Endothelial cell of umbilical vein (primary cell): ENCODE results near the gene SYT2. TPM values are rescaled to one million over a fixed set of nuclear protein-coding genes. Genes with fewer than 3 reads are reported as not detected.
A peak's percentile ranks its signal among the peaks of the same experiment; 100 is the strongest.

Experiments
- BruUV-seq: library from RNA; stranded (reverse); fragments of 400-500 nt; replicated peaks from 2 replicates; lab custom pipeline; 2021; lab: Mats Ljungman, UMichigan
- CTCF ChIA-PET: fragments of 300-600, 350-600 bp; sonication (Branson Sonifier 250); formaldehyde crosslinking; loops from one replicate; lab custom pipeline; 2021; ENCODE audit warnings: antibody characterized with exemption, inconsistent platforms; lab: Charles Lee
- POLR2A ChIA-PET: fragments of 300-600, 350-600 bp; sonication (Branson Sonifier 250); formaldehyde crosslinking; loops from one replicate; lab custom pipeline; 2021; ENCODE audit warnings: antibody characterized with exemption, inconsistent platforms; lab: Charles Lee
- DNase-seq: peaks from one replicate; pipeline ENCODE4 v3.0.0-alpha.2; 2011; ENCODE audit warnings: low read depth, low spot score
- FAIRE-seq: peaks from 2 replicates; lab custom pipeline; 2011; peaks lifted over from hg19 to GRCh38; lab: Jason Lieb, UNC
- H2AFZ ChIP-seq: 2 replicates; pipeline ENCODE4 v1.6.0; 2012; ENCODE audit warnings: low read depth, low read length, control low read depth, inconsistent platforms
- H3K27ac ChIP-seq: 2 replicates; pipeline ENCODE4 v1.5.1; 2011; ENCODE audit warnings: low read depth, mild to moderate bottlenecking, control low read depth, low read length, moderate library complexity; ENCODE audit not compliant: insufficient read depth
- H3K27me3 ChIP-seq, 2 experiments: 2 replicates each; pipeline versions ENCODE4 v1.6.0 to v1.6.1; 2011; ENCODE audit warnings: low read length in 2 of 2, mixed read lengths in 1 of 2; ENCODE audit not compliant: control insufficient read depth in 2 of 2, insufficient read depth in 2 of 2
- H3K36me3 ChIP-seq, 2 experiments: 2 replicates in 1 of 2; 3 replicates in 1 of 2; pipeline ENCODE4 v1.5.1; 2011; ENCODE audit warnings: low read length in 2 of 2, mild to moderate bottlenecking in 1 of 2, moderate library complexity in 1 of 2; ENCODE audit not compliant: control insufficient read depth in 2 of 2, insufficient read depth in 2 of 2; ENCODE audit errors: extremely low read depth in 1 of 2
- H3K4me1 ChIP-seq: 3 replicates; pipeline ENCODE4 v1.5.1; 2011; ENCODE audit warnings: mild to moderate bottlenecking, low read length; ENCODE audit not compliant: control insufficient read depth, insufficient read depth; ENCODE audit errors: extremely low read depth
- H3K4me2 ChIP-seq: 2 replicates; pipeline ENCODE4 v1.6.1; 2011; ENCODE audit warnings: low read length, control low read depth, mixed read lengths; ENCODE audit not compliant: insufficient read depth
- H3K4me3 ChIP-seq, 3 experiments: fragments of 200-600 bp in 1 of 3; sonication (generic), shearing (Covaris generic) in 1 of 3; replicated peaks in 1 of 3; 2 replicates each; pipeline ENCODE4 v1.5.1; 2011 to 2016; ENCODE audit warnings: control low read depth in 3 of 3, low read length in 3 of 3, mild to moderate bottlenecking in 2 of 3, inconsistent platforms in 1 of 3, low read depth in 1 of 3, moderate library complexity in 1 of 3; ENCODE audit not compliant: insufficient read depth in 1 of 3
- H3K79me2 ChIP-seq: 2 replicates; pipeline ENCODE4 v1.6.0; 2012; ENCODE audit warnings: low read length, inconsistent platforms; ENCODE audit not compliant: control insufficient read depth, insufficient read depth
- H3K9ac ChIP-seq: replicated peaks from 2 replicates; pipeline ENCODE3; 2011; ENCODE audit warnings: low read length, control low read depth; ENCODE audit not compliant: insufficient read depth; ENCODE audit errors: extremely low read depth
- H3K9me1 ChIP-seq: replicated peaks from 3 replicates; pipeline ENCODE4 v1.6.0; 2011; ENCODE audit warnings: mild to moderate bottlenecking, low read length; ENCODE audit not compliant: control insufficient read depth, insufficient read depth; ENCODE audit errors: extremely low read depth
- H3K9me3 ChIP-seq: replicated peaks from 2 replicates; pipeline ENCODE4 v1.5.1; 2012; ENCODE audit warnings: low read length, inconsistent platforms; ENCODE audit not compliant: control insufficient read depth, insufficient read depth
- H4K20me1 ChIP-seq: replicated peaks from 2 replicates; pipeline ENCODE3; 2011; ENCODE audit warnings: mild to moderate bottlenecking, low read length; ENCODE audit not compliant: control insufficient read depth, insufficient read depth; ENCODE audit errors: extremely low read depth
- CTCF ChIP-seq, 2 donors: IDR thresholded peaks; 1 replicate in 1 of 2; 2 replicates in 1 of 2; pipeline ENCODE4 v1.5.1; 2011; ENCODE audit warnings: low read length in 2 of 2, mild to moderate bottlenecking in 2 of 2, moderate library complexity in 2 of 2, control low read depth in 1 of 2, inconsistent platforms in 1 of 2, low read depth in 1 of 2; ENCODE audit not compliant: insufficient read depth in 1 of 2; ENCODE audit errors: extremely low read depth in 1 of 2
- EZH2 ChIP-seq: IDR thresholded peaks from 2 replicates; pipeline ENCODE4 v1.6.1; 2012; ENCODE audit warnings: borderline replicate concordance, low read depth, mild to moderate bottlenecking, moderate library complexity, low read length, inconsistent platforms; ENCODE audit not compliant: severe bottlenecking
- FOS ChIP-seq: IDR thresholded peaks from 2 replicates; pipeline ENCODE4 v1.6.1; 2011; ENCODE audit warnings: mild to moderate bottlenecking, low read length, moderate library complexity, borderline replicate concordance; ENCODE audit not compliant: insufficient read depth
- GATA2 ChIP-seq: IDR thresholded peaks from 2 replicates; pipeline ENCODE4 v1.7.0; 2011; ENCODE audit warnings: low read depth, mild to moderate bottlenecking, moderate library complexity, mixed read lengths, low read length; ENCODE audit not compliant: insufficient read length, insufficient read depth
- JUN ChIP-seq: IDR thresholded peaks from 2 replicates; pipeline ENCODE4 v1.6.1; 2011; ENCODE audit warnings: borderline replicate concordance, low read depth; ENCODE audit not compliant: insufficient read length, insufficient read depth
- MAX ChIP-seq: IDR thresholded peaks from 2 replicates; pipeline ENCODE4 v1.6.1; 2011; ENCODE audit not compliant: insufficient read depth, insufficient read length
- MYC ChIP-seq: IDR thresholded peaks from one replicate; pipeline ENCODE4 v1.6.1; 2011; ENCODE audit warnings: mild to moderate bottlenecking, low read depth, low read length
- POLR2A ChIP-seq: IDR thresholded peaks from 2 replicates; pipeline ENCODE4 v1.6.1; 2012; ENCODE audit warnings: low read depth, mild to moderate bottlenecking, control low read depth, low read length
- POLR2AphosphoS5 ChIP-seq: IDR thresholded peaks from 2 replicates; pipeline ENCODE4 v1.6.1; 2012; ENCODE audit warnings: low read depth, mild to moderate bottlenecking, control low read depth, low read length, moderate library complexity; ENCODE audit not compliant: insufficient read depth
- dilution Hi-C: fragments of 300-500 bp; cut with MboI; formaldehyde crosslinking; loops from one replicate; pipeline ENCODE4 v1.15.0; 2019; ENCODE audit warnings: low sequenced_read_pairs; ENCODE audit not compliant: extremely low pct_ligation_motif_present
- intact Hi-C: fragments of 100-400 bp; cut with micrococcal nuclease; formaldehyde crosslinking; loops from one replicate; pipeline ENCODE4 v1.10.0; 2022
- polyA plus RNA-seq, 4 experiments: library from polyadenylated mRNA; depleted of rRNA in 3 of 4; stranded (reverse) in 3 of 4; unstranded in 1 of 4; fragments of >200 nt; gene quantifications; 2 replicates each; pipeline versions ENCODE4 v1.2.1 to v1.2.3, GENCODE V29; 2011 to 2012; ENCODE audit warnings: missing spikeins in 1 of 4
- total RNA-seq: library from RNA; stranded (reverse); gene quantifications from 2 replicates; pipeline ENCODE4 v1.2.3, GENCODE V29; 2021

The SYT2 gene
- total and polyA plus RNA-seq, 2 donors (not counting 3 experiments of a cell fraction or from before 2014, with no cell fraction given): not detected

GRCh38 chr1:202616355-202616915 lies 93.8 kb downstream of the SYT2 start:
- Histone ChIP-seq H3K9ac (no peak overlapping the region), H3K4me3 (no peak overlapping the region), H3K4me2 (peak overlapping the region; percentile 31), H4K20me1 (no peaks in the 10 kb centered on the region), H3K9me1 (no peaks in the 10 kb centered on the region), H2AFZ (no peak overlapping the region), H3K4me1 (peaks cover 17% of the 10 kb centered on the region), H3K9me3 (no peaks in the 10 kb centered on the region), H3K27ac (no peak overlapping the region), H3K27me3 (no peaks in the 10 kb centered on the region), H3K79me2 (no peaks in the 10 kb centered on the region), H3K36me3 (no peaks in the 10 kb centered on the region)
- ChIA-PET POLR2A (no interaction called here), CTCF (interaction anchor here (1.0 to 1.1 kb wide), 2 partner anchors 115 to 152 kb away, joined by 3 read pairs; no protein-coding TSS in a partner anchor)
- FAIRE-seq: no peak
- no peak for DNase-seq
- BruUV-seq: no TSS peak
- TF ChIP-seq JUN (no peak), MYC (no peak), POLR2AphosphoS5 (no peak), FOS (no peak), EZH2 (no peak), POLR2A (no peak), CTCF (IDR thresholded peaks at IDR 0.05; ENCODE audit: extremely low read depth in 1 of 2, insufficient read depth in 1 of 2, low read depth in 1 of 2, low read length in 2 of 2) (no peak), GATA2 (no peak), MAX (no peak)
- dilution Hi-C loops: no loop called here
- intact Hi-C loops: no loop called here
